Vagina (tissue), 2 donors: ENCODE results near the gene SPOCK3.

Experiments used
- CTCF ChIP-seq, 3 experiments: fragments of 450-650 bp in 2 of 3; fragments of 200-600 bp in 1 of 3; sonication (generic) in 1 of 3; IDR thresholded peaks; one replicate each; pipeline ENCODE4 v1.5.1; 2017 to 2019; ENCODE audit warnings: antibody characterized with exemption in 3 of 3, mild to moderate bottlenecking in 2 of 3, moderate library complexity in 2 of 3
- POLR2AphosphoS5 ChIP-seq, 2 donors: sonication (generic); formaldehyde crosslinking; IDR thresholded peaks; one replicate each; pipeline ENCODE4 v1.9.0; 2017; ENCODE audit warnings: antibody characterized with exemption in 2 of 2, mild to moderate bottlenecking in 2 of 2, low read depth in 1 of 2; ENCODE audit not compliant: insufficient read depth in 1 of 2

GRCh38 chr4:167035390-167035789 is 198.9 kb downstream of the SPOCK3 start:
- TF ChIP-seq CTCF (IDR thresholded peaks at IDR 0.05): no peak
- TF ChIP-seq POLR2AphosphoS5 (IDR thresholded peaks at IDR 0.05; ENCODE audit: insufficient read depth in 1 of 2, low read depth in 1 of 2): no peak
